Astrocyte (in vitro differentiated cells and primary cell): ENCODE data around the gene PTGES3. TPM values are rescaled to one million over a fixed set of nuclear protein-coding genes. Genes with fewer than 3 reads are reported as not detected.

Source experiments
- DNase-seq: peaks from one replicate; pipeline ENCODE4 v3.0.0-alpha.2; 2010; ENCODE audit warnings: low read depth
- FAIRE-seq: peaks from 2 replicates; lab custom pipeline; 2011; peaks lifted over from hg19 to GRCh38; lab: Jason Lieb, UNC
- H2AFZ ChIP-seq: 2 replicates; pipeline ENCODE4 v1.6.0; 2012; ENCODE audit warnings: low read depth, low read length, inconsistent platforms
- H3K27ac ChIP-seq: 2 replicates; pipeline ENCODE4 v1.5.1; 2011; ENCODE audit warnings: low read depth, low read length, inconsistent platforms
- H3K27me3 ChIP-seq: 2 replicates; pipeline ENCODE4 v1.6.0; 2011; ENCODE audit warnings: low read length, inconsistent platforms; ENCODE audit not compliant: insufficient read depth
- H3K36me3 ChIP-seq: 2 replicates; pipeline ENCODE4 v1.5.1; 2011; ENCODE audit warnings: low read length, inconsistent platforms; ENCODE audit not compliant: insufficient read depth
- H3K4me1 ChIP-seq: 2 replicates; pipeline ENCODE4 v1.5.1; 2011; ENCODE audit warnings: low read length, inconsistent platforms; ENCODE audit not compliant: insufficient read depth
- H3K4me2 ChIP-seq: 2 replicates; pipeline ENCODE4 v1.6.0; 2012; ENCODE audit warnings: low read length, inconsistent platforms
- H3K4me3 ChIP-seq: 2 replicates; pipeline ENCODE4 v1.5.1; 2011; ENCODE audit warnings: low read depth, mild to moderate bottlenecking, low read length, inconsistent platforms; ENCODE audit not compliant: insufficient read depth
- H3K79me2 ChIP-seq: 2 replicates; pipeline ENCODE4 v1.6.0; 2012; ENCODE audit warnings: mild to moderate bottlenecking, low read length, inconsistent platforms; ENCODE audit not compliant: insufficient read depth
- H3K9ac ChIP-seq: 2 replicates; pipeline ENCODE4 v1.6.0; 2012; ENCODE audit warnings: mild to moderate bottlenecking, low read length, inconsistent platforms
- H3K9me3 ChIP-seq: 2 replicates; pipeline ENCODE4 v1.5.1; 2012; ENCODE audit warnings: low read depth, mild to moderate bottlenecking, low read length, inconsistent platforms; ENCODE audit not compliant: insufficient read depth
- H4K20me1 ChIP-seq: 2 replicates; pipeline ENCODE4 v1.6.0; 2012; ENCODE audit warnings: low read length, inconsistent platforms; ENCODE audit not compliant: insufficient read depth
- H3K27ac Mint-ChIP-seq: one replicate; pipeline ENCODE4 v1.8.0; 2021; ENCODE audit warnings: mild to moderate bottlenecking, mixed read lengths; ENCODE audit not compliant: unreplicated experiment
- H3K27me3 Mint-ChIP-seq: one replicate; pipeline ENCODE4 v1.8.0; 2021; ENCODE audit warnings: low read depth, mixed read lengths; ENCODE audit not compliant: unreplicated experiment
- H3K36me3 Mint-ChIP-seq: one replicate; pipeline ENCODE4 v1.8.0; 2021; ENCODE audit warnings: low read depth, mixed read lengths; ENCODE audit not compliant: unreplicated experiment
- H3K4me1 Mint-ChIP-seq: one replicate; pipeline ENCODE4 v1.8.0; 2021; ENCODE audit warnings: low read depth, mixed read lengths; ENCODE audit not compliant: unreplicated experiment
- H3K4me3 Mint-ChIP-seq: one replicate; pipeline ENCODE4 v1.8.0; 2021; ENCODE audit warnings: mild to moderate bottlenecking, moderate library complexity, mixed read lengths; ENCODE audit not compliant: unreplicated experiment
- H3K9me3 Mint-ChIP-seq: one replicate; pipeline ENCODE4 v1.8.0; 2021; ENCODE audit warnings: mild to moderate bottlenecking, mixed read lengths; ENCODE audit not compliant: unreplicated experiment
- EZH2 ChIP-seq: IDR thresholded peaks from 2 replicates; pipeline ENCODE4 v1.6.1; 2012; ENCODE audit warnings: mild to moderate bottlenecking, low read length, inconsistent platforms; ENCODE audit not compliant: insufficient read depth
- total RNA-seq: library from RNA; stranded (reverse); gene quantifications from 2 replicates; pipeline ENCODE4 v1.2.1, GENCODE V29; 2021
- TF ChIP-seq, protein P1 (sequence below): IDR thresholded peaks from 2 replicates; pipeline ENCODE4 v1.5.1; 2011; ENCODE audit warnings: low read depth, mild to moderate bottlenecking, inconsistent platforms, low read length, moderate library complexity; ENCODE audit not compliant: insufficient read depth

Gene PTGES3
- total RNA-seq, 1 donor from 2014 or later: 226 TPM

DNA sequence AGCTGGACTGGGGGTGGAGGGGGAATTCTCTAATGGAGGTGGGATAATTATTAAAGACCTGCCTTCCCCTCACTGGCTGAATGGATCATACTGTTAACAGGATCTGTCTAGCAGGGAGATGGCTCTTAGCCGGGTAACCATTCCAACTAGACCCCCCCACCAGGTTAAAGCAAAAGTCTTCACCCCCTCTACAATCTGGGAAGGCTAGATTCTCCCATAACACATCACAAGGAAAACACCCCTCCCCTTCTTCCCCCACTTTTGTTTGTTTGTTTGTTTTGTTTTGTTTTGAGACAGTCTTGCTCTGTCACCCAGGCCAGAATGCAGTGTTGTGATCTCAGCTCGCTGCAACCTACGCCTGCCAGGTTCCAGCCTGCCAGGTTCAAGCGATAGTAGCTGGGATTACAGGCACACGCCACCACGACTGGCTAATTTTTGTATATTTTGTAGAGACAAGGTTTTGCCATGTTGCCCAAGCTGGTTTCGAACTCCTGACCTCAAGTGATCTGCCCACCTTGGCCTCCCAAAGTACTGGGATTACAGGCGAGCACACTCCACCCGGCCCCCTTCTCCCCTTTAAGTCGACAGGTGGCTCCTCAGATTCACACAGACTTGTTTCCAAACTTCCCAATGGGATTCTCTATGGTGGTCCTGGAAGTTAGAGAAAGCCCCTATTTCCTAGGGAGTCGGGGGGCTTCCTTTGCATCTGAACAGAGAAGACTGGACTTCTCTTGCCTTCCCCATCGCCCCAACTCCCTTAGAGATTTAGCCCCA, 54.4 kb downstream of the PTGES3 start:
- H3K36me3 ChIP-seq: peaks cover 17% of the 10 kb centered on the region
- peak overlapping the region; percentile 85 for H3K4me3 ChIP-seq

DNA sequence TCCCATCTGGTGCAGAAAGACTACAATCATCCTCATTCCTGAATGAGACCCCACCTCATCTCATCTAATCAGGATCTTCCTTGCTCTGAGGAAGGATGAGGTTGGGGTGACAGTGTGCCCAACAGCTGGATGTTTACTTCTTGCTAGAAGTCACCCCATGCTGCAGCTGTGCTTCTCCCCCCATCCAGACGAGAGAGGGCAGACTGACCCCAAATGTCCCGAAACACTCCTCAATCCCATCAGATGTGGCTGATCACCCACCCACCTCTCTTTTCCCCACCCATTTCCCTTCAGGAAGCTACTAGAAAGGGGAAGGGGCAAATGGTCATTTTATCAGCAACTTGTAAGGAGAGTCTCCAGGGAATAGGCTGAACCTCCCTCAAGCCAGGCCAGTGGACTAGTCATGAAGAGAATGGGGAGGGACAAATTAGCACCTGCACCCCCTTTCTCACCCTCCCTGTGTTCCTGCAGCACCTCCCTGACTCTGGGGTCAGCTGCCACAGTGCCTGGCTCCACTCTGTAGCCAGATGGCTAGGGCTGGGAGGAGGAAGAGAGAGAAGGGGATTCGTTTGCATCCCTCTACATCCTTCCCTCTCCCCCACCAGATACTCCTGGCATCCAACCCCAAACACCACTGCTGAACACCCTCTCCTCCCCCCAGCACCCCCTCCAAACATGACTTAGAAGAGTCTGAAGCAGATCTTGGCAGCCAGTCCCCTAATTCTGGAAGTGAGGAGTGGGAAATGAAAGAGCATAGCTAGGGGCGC, 55.2 kb downstream of the PTGES3 start:
- no peak overlapping the region for H3K4me3 ChIP-seq
- peaks cover 43% of the 10 kb centered on the region for H3K4me1 ChIP-seq
- TF ChIP-seq EZH2: no peak
- TF ChIP-seq, protein P1, sequence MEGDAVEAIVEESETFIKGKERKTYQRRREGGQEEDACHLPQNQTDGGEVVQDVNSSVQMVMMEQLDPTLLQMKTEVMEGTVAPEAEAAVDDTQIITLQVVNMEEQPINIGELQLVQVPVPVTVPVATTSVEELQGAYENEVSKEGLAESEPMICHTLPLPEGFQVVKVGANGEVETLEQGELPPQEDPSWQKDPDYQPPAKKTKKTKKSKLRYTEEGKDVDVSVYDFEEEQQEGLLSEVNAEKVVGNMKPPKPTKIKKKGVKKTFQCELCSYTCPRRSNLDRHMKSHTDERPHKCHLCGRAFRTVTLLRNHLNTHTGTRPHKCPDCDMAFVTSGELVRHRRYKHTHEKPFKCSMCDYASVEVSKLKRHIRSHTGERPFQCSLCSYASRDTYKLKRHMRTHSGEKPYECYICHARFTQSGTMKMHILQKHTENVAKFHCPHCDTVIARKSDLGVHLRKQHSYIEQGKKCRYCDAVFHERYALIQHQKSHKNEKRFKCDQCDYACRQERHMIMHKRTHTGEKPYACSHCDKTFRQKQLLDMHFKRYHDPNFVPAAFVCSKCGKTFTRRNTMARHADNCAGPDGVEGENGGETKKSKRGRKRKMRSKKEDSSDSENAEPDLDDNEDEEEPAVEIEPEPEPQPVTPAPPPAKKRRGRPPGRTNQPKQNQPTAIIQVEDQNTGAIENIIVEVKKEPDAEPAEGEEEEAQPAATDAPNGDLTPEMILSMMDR: no peak
- H3K9ac ChIP-seq: no peak overlapping the region
- Mint-ChIP-seq H3K27me3 (no peaks in the 10 kb centered on the region), H3K27ac (no peak overlapping the region), H3K36me3 (peaks cover 3% of the 10 kb centered on the region), H3K9me3 (no peaks in the 10 kb centered on the region), H3K4me1 (peaks cover 36% of the 10 kb centered on the region), H3K4me3 (peak overlapping the region; percentile 95)
- H3K36me3 ChIP-seq: peaks cover 10% of the 10 kb centered on the region
- FAIRE-seq (no peak), DNase-seq (no peak)
- peak overlapping the region; percentile 89 for H3K4me2 ChIP-seq
- H3K27ac ChIP-seq: no peak overlapping the region
- no peaks in the 10 kb centered on the region for H3K27me3 ChIP-seq
- peaks cover 79% of the 10 kb centered on the region for H3K79me2 ChIP-seq
- H3K9me3 ChIP-seq: no peaks in the 10 kb centered on the region
- H4K20me1 ChIP-seq: peaks cover 60% of the 10 kb centered on the region
- no peak overlapping the region for H2AFZ ChIP-seq

More for the DNA sequence above, 54.4 kb downstream of the PTGES3 start:
- Histone ChIP-seq H3K9ac (peak overlapping the region; percentile 87), H3K79me2 (peaks cover 71% of the 10 kb centered on the region), H3K4me2 (peak overlapping the region; percentile 89), H3K4me1 (peaks cover 38% of the 10 kb centered on the region), H2AFZ (no peak overlapping the region), H3K27me3 (no peaks in the 10 kb centered on the region), H3K9me3 (no peaks in the 10 kb centered on the region), H3K27ac (no peak overlapping the region), H4K20me1 (peaks cover 58% of the 10 kb centered on the region)
- Mint-ChIP-seq H3K27me3 (no peaks in the 10 kb centered on the region), H3K27ac (peak overlapping the region; percentile 81), H3K4me3 (peak overlapping the region; percentile 95), H3K4me1 (peaks cover 33% of the 10 kb centered on the region), H3K36me3 (peaks cover 6% of the 10 kb centered on the region), H3K9me3 (no peaks in the 10 kb centered on the region)
- no peak for DNase-seq
- no peak for TF ChIP-seq EZH2
- TF ChIP-seq, protein P1: no peak
- no peak for FAIRE-seq
